Measurements from ENCODE around the gene CROT.

Gene CROT

DNA sequence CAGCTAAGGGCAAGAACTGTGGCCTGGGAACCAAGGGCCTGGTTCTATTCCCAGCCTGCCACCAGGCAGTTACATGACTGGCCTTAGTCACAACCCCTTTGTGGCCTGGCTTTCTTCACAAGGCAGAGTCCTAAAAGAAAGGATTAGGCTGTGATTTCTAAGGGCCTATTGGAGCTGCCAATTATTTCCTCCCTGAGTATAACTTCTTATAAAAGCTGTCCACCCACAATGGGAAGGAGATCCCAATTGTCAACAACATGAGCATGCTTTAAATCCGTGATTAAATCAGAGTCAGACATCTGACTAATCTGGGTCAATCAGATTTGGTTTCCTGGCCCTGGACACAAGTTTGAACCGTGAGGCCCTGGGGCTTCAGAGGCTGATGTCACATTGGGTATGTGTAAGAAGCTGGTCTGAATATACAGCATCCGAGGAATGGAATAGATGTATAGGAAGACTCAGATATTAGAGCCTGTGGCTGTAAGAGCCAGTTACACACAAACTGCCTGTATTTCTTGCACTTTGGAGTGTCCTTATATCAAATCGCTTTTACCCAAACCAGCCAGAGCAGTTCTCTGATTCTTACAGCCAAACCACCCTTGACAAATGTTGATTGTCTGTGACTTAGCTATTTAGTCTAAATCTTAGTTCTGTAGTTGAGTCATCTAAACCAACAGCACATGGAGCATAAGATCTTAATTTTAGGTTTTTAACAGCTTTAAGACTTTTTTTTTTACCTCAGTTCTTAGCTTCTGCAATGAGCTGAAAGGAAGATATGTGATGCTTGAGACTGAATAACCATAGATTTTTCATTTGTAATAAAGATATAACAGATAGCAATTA, 68.7 kb downstream of the CROT start:
- no peak for DNase-seq (ENCODE audit: low read depth in 2 of 3, low spot score in 1 of 3)

DNA sequence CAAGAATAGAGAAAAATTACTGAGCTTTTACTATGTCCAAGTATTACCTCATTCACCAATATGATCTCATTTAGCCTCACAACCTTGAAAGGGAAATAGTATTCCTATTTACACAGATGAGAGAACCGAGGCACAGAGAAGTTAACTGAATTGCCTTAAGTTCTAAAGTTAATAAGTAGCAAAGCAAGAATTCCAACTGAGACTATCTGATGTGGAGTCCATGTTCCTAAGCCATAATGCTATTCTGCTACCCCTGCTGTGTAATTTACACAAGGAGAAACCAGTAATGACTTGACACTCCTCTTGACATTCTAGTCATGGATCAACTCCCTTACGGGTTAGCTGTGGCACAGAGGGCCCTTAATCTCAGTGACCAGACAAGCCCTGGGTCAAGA, 69.3 kb downstream of the CROT start:
- DNase-seq (ENCODE audit: low read depth in 2 of 3, low spot score in 1 of 3), result no peak

DNA sequence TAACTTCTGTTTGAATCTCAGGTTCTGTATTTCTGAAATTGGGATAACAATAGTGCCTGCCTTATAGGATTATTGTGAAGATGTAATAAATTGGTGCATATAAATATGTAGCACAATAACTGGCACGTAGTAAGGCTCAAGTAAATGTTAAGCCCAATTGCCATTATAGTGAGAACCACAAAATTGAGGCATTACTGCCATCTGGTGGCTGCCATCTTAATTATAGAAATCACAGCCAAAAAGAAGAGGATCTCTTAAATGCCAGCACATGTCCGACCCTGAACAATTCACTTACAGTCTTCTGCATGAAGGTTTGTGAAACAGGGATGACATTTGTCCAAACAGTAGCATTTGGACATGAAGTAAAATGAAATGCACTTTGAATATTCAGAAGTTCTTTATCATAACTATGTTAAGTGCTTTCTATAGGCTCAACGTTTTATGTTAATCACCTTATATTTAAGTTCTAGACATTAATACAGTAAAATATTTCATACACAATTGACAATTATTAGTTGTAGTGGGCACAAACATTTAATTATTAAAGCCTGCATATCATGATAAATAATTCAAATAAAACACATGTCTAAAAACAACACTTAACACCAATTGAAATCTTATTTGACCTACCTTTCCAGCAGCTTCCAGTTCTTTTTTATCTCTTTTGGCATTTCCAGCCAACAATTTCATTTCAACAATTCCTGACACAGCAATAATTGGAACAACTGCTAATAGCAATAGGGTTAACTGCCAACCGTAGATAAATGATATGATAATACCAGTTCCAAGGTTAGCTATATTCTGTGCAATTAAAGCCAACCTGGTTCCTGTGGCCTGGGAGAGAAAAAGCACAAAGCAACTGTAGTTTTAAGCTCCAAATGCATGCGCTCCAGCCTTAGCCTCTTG, 71.5 kb downstream of the CROT start:
- DNase-seq (ENCODE audit: low read depth in 2 of 3, low spot score in 1 of 3), result peak; percentile 21 to 81 (median 51)

DNA sequence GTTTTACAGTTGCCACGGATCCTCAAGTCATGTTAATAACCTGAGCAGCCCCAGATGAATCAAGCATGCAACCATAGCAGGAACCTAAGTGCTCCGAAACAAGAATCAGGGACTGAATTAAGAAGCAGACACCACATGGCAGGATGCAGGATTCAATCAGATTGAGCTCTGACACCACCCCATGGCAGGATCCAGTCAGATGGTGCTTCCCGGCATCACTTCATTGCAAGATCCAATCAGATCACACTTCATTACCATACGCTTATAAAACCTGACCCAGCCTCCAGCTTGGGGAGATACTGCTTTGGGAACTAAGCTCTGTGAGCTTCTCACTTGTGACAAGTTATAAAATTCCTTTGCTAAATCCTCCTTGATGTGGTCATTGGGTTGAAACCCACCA, 74.7 kb downstream of the CROT start:
- DNase-seq (ENCODE audit: low read depth in 2 of 3, low spot score in 1 of 3), result no peak

DNA sequence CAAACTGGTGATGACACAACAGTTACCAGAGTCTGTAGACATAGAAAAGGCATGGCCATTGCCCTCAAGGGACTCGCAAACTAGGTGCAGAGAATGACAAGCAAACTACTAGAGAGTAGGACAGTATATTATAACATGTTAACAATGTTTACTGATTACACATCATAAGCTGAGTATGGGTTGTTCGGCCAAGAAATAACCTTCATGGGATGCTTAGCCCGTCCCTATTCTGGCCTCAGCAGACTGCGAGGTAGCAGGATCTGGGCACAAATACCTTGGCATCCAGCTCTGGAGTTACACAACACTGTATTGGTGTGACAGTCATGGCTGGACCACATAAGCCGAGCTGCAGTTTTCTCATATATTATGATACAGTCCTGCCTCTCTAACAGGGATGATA, 78.6 kb downstream of the CROT start:
- DNase-seq (ENCODE audit: low read depth in 2 of 3, low spot score in 1 of 3), result no peak

DNA sequence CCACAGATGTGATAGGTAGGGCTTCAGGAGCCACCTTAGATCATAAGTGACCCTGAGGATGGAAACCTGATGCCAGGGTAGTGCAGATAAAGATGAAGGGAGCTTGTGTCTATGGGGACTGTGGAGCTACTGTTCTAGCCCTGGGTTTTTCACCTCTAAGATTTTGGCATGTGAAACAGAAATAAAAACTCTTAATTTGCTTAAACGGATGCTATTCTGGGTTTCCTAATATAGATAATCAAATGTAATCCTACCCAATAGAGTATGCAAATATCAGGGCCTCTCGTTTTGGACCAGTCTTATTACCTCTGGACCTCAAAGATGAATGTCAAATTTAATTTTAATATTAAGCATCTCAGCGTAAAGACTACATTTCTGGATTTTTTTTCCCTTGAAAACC, 80.7 kb downstream of the CROT start:
- no peak for DNase-seq (ENCODE audit: low read depth in 2 of 3, low spot score in 1 of 3)

DNA sequence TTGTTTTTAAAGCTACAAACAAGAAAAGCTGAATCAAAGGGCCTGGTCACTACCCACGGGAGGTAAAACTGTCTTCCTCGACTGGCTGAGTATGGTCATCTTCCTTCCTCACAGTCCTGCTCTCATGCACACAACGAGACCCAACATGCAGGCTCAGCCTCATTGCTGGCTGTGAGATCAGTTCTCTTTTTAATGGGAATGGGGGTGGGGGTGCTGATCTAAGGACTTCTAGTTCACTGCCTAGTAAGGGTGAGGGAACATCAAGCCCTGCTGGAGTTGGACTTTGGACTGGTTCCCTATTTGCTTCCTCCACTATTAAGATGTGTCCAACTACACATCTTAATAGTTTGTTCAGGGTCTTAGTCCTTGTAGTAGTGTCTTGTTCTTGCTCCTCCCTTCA, 81.8 kb downstream of the CROT start:
- no peak for DNase-seq (ENCODE audit: low read depth in 2 of 3, low spot score in 1 of 3)

DNA sequence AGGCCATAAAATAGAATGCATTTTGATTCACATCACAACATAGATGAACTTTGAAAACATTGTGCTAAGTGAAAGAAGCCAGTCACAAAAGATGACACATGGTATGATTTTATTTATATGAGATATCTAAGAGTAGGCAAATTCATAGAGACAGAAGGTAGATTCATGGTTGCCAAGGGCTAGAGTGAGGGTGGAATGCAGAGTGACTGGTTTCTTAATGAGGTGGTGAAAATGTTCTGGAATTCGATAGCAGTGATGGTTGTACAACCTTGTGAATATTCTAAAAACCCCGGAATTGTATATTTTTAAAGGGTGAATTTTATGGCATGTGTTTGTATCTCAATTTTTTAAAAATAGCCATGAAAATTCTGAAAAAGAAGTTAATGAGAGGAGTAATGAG, 87.1 kb downstream of the CROT start:
- DNase-seq (ENCODE audit: low read depth in 2 of 3, low spot score in 1 of 3), result no peak

DNA sequence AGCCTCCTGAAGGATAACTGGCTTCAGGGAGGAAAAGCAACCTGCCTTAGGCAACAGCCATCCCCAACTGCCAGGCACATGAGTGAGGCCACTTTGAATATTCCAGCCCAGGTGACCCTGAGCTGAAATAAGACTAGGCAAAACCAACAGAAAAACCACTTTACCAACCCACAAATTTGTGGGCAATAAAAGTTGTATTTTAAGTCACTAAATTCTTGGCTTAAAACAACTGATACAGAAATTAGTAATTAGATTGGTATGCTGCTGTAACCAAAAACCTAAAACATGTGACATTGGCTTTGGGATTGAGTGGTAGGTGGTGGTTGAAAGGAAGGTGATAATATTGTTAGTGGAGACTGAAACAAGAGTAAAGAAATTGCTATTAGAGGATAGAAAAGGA, 90.1 kb downstream of the CROT start:
- DNase-seq (ENCODE audit: low read depth in 2 of 3, low spot score in 1 of 3), result no peak

DNA sequence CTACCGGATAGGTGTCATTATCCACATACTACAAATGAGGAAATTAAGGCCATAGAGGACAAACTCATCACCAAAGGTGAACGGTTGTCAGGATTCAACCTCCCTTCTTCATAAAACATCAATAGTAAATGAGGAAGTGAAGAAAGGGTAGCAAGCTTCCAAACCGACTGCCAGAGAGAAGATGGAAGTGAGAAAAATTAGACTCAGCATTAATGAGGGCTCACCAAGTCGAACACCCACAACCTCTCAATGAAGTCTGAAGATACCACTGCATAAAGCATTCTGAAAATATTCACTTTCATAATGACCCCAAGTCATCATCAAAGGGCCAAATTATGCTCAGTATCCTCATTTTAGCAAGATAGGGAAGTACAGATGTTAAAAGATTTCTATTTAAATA, 100.4 kb downstream of the CROT start:
- DNase-seq (ENCODE audit: low read depth in 2 of 3, low spot score in 1 of 3), result no peak

DNA sequence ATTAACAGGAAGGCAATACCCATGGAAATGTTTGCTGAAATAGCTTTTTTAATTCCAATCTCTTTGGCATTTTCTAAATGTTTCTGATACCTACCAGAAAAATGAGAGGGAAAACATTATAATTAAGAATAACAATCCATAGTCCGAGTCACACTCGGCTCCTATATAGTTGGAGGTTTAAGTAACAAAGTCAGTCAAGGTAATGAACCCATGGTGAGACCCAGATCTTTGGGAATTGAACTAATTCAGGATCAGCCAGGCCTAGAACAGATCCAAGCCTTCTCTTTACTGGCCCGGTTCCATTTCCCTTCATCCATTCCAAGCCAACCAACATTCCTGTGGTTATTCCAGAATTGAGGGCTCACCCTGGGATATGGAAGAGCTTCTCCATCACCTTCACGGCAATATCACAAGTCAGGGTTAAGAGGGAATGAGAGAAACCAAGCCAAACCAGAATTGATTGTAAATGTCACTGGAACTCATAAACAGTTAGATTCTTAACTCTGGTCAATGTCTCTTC, 101.7 kb downstream of the CROT start:
- DNase-seq (ENCODE audit: low read depth in 2 of 3, low spot score in 1 of 3), result no peak

DNA sequence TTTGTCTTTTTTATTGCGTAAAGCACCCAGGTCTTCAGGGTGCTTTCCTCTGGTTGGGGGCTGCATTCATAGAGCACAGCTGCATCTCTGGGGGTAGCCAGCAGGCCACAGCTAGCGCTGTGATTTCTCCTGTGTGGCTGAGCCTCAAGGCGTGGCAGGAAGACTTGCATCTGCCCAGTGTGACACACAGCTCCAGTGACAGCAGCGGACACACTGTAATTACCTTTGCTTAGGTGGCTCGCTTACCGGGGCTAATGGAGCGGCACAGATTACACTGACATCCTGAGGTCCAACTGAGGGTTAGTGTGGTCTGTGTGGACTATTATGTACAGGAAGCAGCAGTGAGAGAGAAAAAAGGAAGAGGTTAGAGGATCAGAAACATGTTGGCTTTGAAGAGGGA, 102.9 kb downstream of the CROT start:
- no peak for DNase-seq (ENCODE audit: low read depth in 2 of 3, low spot score in 1 of 3)
